CD8-positive, alpha-beta memory T cell (primary cell): ENCODE results near the gene DUOX1. TPM values are rescaled to one million over a fixed set of nuclear protein-coding genes. Genes with fewer than 3 reads are reported as not detected.

Source experiments
- CTCF ChIA-PET: fragments of 350-600 bp; sonication (Branson Sonifier 250); formaldehyde crosslinking; loops from one replicate; lab custom pipeline; 2021; ENCODE audit warnings: antibody characterized with exemption; lab: Charles Lee
- POLR2A ChIA-PET: fragments of 350-600 bp; sonication (Branson Sonifier 250); formaldehyde crosslinking; loops from one replicate; lab custom pipeline; 2021; ENCODE audit warnings: antibody characterized with exemption; lab: Charles Lee
- DNase-seq, 5 donors: peaks; one replicate each; pipeline versions ENCODE4 v3.0.0 to v3.0.0-alpha.2; 2020 to 2022; ENCODE audit warnings: mixed read lengths in 1 of 5
- H3K27ac ChIP-seq: one replicate; pipeline ENCODE4 v1.7.0; 2013; ENCODE audit warnings: low read depth, mild to moderate bottlenecking, low read length, moderate library complexity
- H3K27me3 ChIP-seq: 2 replicates; pipeline ENCODE4 v1.7.0; 2013; ENCODE audit warnings: low read length, mild to moderate bottlenecking; ENCODE audit not compliant: insufficient read depth, poor library complexity, severe bottlenecking
- H3K36me3 ChIP-seq: 2 replicates; pipeline ENCODE4 v1.7.0; 2013; ENCODE audit warnings: mild to moderate bottlenecking, low read length, moderate library complexity; ENCODE audit not compliant: insufficient read depth
- H3K4me1 ChIP-seq: 2 replicates; pipeline ENCODE4 v1.7.0; 2013; ENCODE audit warnings: mild to moderate bottlenecking, low read length, moderate library complexity; ENCODE audit not compliant: insufficient read depth
- H3K4me3 ChIP-seq: 2 replicates; pipeline ENCODE4 v1.7.0; 2013; ENCODE audit warnings: mild to moderate bottlenecking, low read length
- H3K9me3 ChIP-seq: 2 replicates; pipeline ENCODE4 v1.7.0; 2013; ENCODE audit warnings: mild to moderate bottlenecking, low read length
- H3K27ac Mint-ChIP-seq, 8 donors: one replicate each; pipeline ENCODE4 v1.8.0; 2020 to 2021; ENCODE audit warnings: mixed read lengths in 8 of 8, mild to moderate bottlenecking in 6 of 8, inconsistent platforms in 3 of 8, moderate library complexity in 3 of 8
- H3K27me3 Mint-ChIP-seq, 2 donors: one replicate each; pipeline ENCODE4 v1.8.0; 2020 to 2021; ENCODE audit warnings: mixed read lengths in 2 of 2, mild to moderate bottlenecking in 1 of 2, moderate library complexity in 1 of 2
- H3K36me3 Mint-ChIP-seq, 3 donors: one replicate each; pipeline ENCODE4 v1.8.0; 2020 to 2021; ENCODE audit warnings: mixed read lengths in 3 of 3, inconsistent platforms in 1 of 3, mild to moderate bottlenecking in 1 of 3
- H3K4me1 Mint-ChIP-seq, 3 donors: one replicate each; pipeline ENCODE4 v1.8.0; 2020 to 2021; ENCODE audit warnings: mixed read lengths in 3 of 3, inconsistent platforms in 1 of 3, mild to moderate bottlenecking in 1 of 3
- H3K4me3 Mint-ChIP-seq, 7 donors: one replicate each; pipeline ENCODE4 v1.8.0; 2020 to 2021; ENCODE audit warnings: mixed read lengths in 7 of 7, mild to moderate bottlenecking in 6 of 7, moderate library complexity in 4 of 7, inconsistent platforms in 2 of 7
- H3K9me3 Mint-ChIP-seq, 5 donors: one replicate each; pipeline ENCODE4 v1.8.0; 2020 to 2022; ENCODE audit warnings: mixed read lengths in 5 of 5, mild to moderate bottlenecking in 3 of 5, moderate library complexity in 2 of 5, inconsistent platforms in 1 of 5
- polyA plus RNA-seq: library from polyadenylated mRNA; unstranded; fragments of 300-500 nt; fragmentation: Illumina TruSeq; gene quantifications from one replicate; pipeline ENCODE4 v1.2.3, GENCODE V29; 2021
- total RNA-seq, 2 experiments: library from RNA; stranded (reverse); gene quantifications; one replicate each; pipeline ENCODE4 v1.2.3, GENCODE V29; 2021

DUOX1 gene
- total and polyA plus RNA-seq, 3 experiments from 2014 or later, result 0.11 to 1.2 TPM; not detected in 1

- no peak for DNase-seq
- Mint-ChIP-seq H3K27me3 (peaks cover 0 to 2% of the 10 kb centered on the region in 2 donors), H3K27ac (no peak overlapping the region), H3K4me1 (peaks cover 0 to 3% (median 0%) of the 10 kb centered on the region in 3 donors), H3K36me3 (peaks cover 0 to 20% (median 1%) of the 10 kb centered on the region in 3 donors), H3K9me3 (no peaks in the 10 kb centered on the region), H3K4me3 (no peak overlapping the region)
- Histone ChIP-seq H3K4me1 (no peaks in the 10 kb centered on the region), H3K9me3 (no peaks in the 10 kb centered on the region), H3K36me3 (no peaks in the 10 kb centered on the region), H3K4me3 (no peak overlapping the region), H3K27ac (no peak overlapping the region), H3K27me3 (no peaks in the 10 kb centered on the region)
- ChIA-PET POLR2A (no interaction called here), CTCF (no interaction called here)
These were observed 22.4 kb downstream of the DUOX1 start for GRCh38 chr15:45151998-45152828.

GRCh38 chr15:45155739-45156138, 25.9 kb downstream of the DUOX1 start:
- Mint-ChIP-seq H3K4me1 (peaks cover 5 to 12% (median 9%) of the 10 kb centered on the region in 3 donors), H3K27ac (peak overlapping the region in 1 of 8 donors; percentile 1), H3K36me3 (peaks cover 0 to 28% (median 10%) of the 10 kb centered on the region in 3 donors), H3K9me3 (no peaks in the 10 kb centered on the region), H3K4me3 (no peak overlapping the region), H3K27me3 (peaks cover 0 to 2% of the 10 kb centered on the region in 2 donors)
- ChIA-PET POLR2A (no interaction called here), CTCF (interaction anchor here (1.0 kb wide), 1 partner anchor 12 kb away, joined by 4 read pairs; no protein-coding TSS in a partner anchor)
- Histone ChIP-seq H3K9me3 (no peaks in the 10 kb centered on the region), H3K27ac (no peak overlapping the region), H3K36me3 (no peaks in the 10 kb centered on the region), H3K4me3 (no peak overlapping the region), H3K27me3 (no peaks in the 10 kb centered on the region), H3K4me1 (no peaks in the 10 kb centered on the region)
- no peak for DNase-seq

- DNase-seq, result no peak
- no peak overlapping the region for H3K4me3 ChIP-seq
- no peaks in the 10 kb centered on the region for H3K36me3 ChIP-seq
- H3K27me3 Mint-ChIP-seq, result peaks cover 0 to 2% of the 10 kb centered on the region in 2 donors
- no peaks in the 10 kb centered on the region for H3K9me3 ChIP-seq
- H3K36me3 Mint-ChIP-seq, result peaks cover 0 to 19% (median 10%) of the 10 kb centered on the region in 3 donors
- H3K27ac ChIP-seq, result no peak overlapping the region
- H3K27ac Mint-ChIP-seq, result no peak overlapping the region
- H3K4me3 Mint-ChIP-seq, result no peak overlapping the region
- no peaks in the 10 kb centered on the region for H3K9me3 Mint-ChIP-seq
- ChIA-PET CTCF (no interaction called here), POLR2A (no interaction called here)
- H3K27me3 ChIP-seq, result no peaks in the 10 kb centered on the region
- peaks cover 5 to 12% (median 9%) of the 10 kb centered on the region in 3 donors for H3K4me1 Mint-ChIP-seq
- H3K4me1 ChIP-seq, result no peaks in the 10 kb centered on the region
These were observed 27.1 kb downstream of the DUOX1 start for GRCh38 chr15:45156744-45157455.

- peak overlapping the region in 1 of 7 donors; percentile 73 for H3K4me3 Mint-ChIP-seq
- POLR2A ChIA-PET, result interaction anchor here (1.0 kb wide), 1 partner anchor 9 kb away, joined by 4 read pairs; no protein-coding TSS in a partner anchor
- no peaks in the 10 kb centered on the region for H3K9me3 Mint-ChIP-seq
- Histone ChIP-seq H3K4me1 (no peaks in the 10 kb centered on the region), H3K9me3 (no peaks in the 10 kb centered on the region), H3K36me3 (no peaks in the 10 kb centered on the region), H3K27me3 (no peaks in the 10 kb centered on the region), H3K27ac (no peak overlapping the region), H3K4me3 (no peak overlapping the region)
- CTCF ChIA-PET, result interaction anchor here (1.8 kb wide), 1 partner anchor 9 kb away, joined by 6 read pairs; no protein-coding TSS in a partner anchor
- peaks cover 0 to 11% (median 10%) of the 10 kb centered on the region in 3 donors for H3K36me3 Mint-ChIP-seq
- H3K27me3 Mint-ChIP-seq, result peaks cover 0 to 2% of the 10 kb centered on the region in 2 donors
- peaks cover 7 to 14% (median 9%) of the 10 kb centered on the region in 3 donors for H3K4me1 Mint-ChIP-seq
- H3K27ac Mint-ChIP-seq, result no peak overlapping the region
- DNase-seq, result no peak
These were observed 28.2 kb downstream of the DUOX1 start for GRCh38 chr15:45157974-45158373.

GRCh38 chr15:45161666-45162065, 31.9 kb downstream of the DUOX1 start:
- Mint-ChIP-seq H3K27ac (no peak overlapping the region), H3K9me3 (no peaks in the 10 kb centered on the region)
- POLR2A ChIA-PET, result no interaction called here

GRCh38 chr15:45162771-45163507, 33.1 kb downstream of the DUOX1 start:
- peak; percentile 42 to 71 (median 47) for DNase-seq
- CTCF ChIA-PET, result interaction anchor here (0.7 to 3.4 kb wide), 20 partner anchors 9 to 451 kb away, joined by 3 to 19 read pairs (median 6); a partner anchor contains a TSS
- Histone ChIP-seq H3K27me3 (no peaks in the 10 kb centered on the region), H3K27ac (no peak overlapping the region), H3K36me3 (no peaks in the 10 kb centered on the region), H3K4me3 (no peak overlapping the region), H3K4me1 (peaks cover 15% of the 10 kb centered on the region), H3K9me3 (no peaks in the 10 kb centered on the region)
- H3K9me3 Mint-ChIP-seq, result no peaks in the 10 kb centered on the region
- no peaks in the 10 kb centered on the region for H3K27me3 Mint-ChIP-seq
- H3K27ac Mint-ChIP-seq, result peak overlapping the region in 1 of 8 donors; percentile 44
- POLR2A ChIA-PET, result interaction anchor here (1.0 to 1.3 kb wide), 2 partner anchors 35 to 38 kb away, joined by 4 to 6 read pairs; no protein-coding TSS in a partner anchor
- peaks cover 17 to 31% (median 26%) of the 10 kb centered on the region in 3 donors for H3K4me1 Mint-ChIP-seq
- peak overlapping the region in 1 of 7 donors; percentile 12 for H3K4me3 Mint-ChIP-seq
- H3K36me3 Mint-ChIP-seq, result peaks cover 0 to 9% (median 8%) of the 10 kb centered on the region in 3 donors

More at GRCh38 chr15:45161666-45162065, 31.9 kb downstream of the DUOX1 start:
- no peaks in the 10 kb centered on the region for H3K9me3 ChIP-seq
- H3K4me1 Mint-ChIP-seq, result peaks cover 21 to 31% (median 26%) of the 10 kb centered on the region in 3 donors
- H3K27me3 ChIP-seq, result no peaks in the 10 kb centered on the region
- peaks cover 15% of the 10 kb centered on the region for H3K4me1 ChIP-seq
- H3K36me3 Mint-ChIP-seq, result peaks cover 0 to 10% (median 9%) of the 10 kb centered on the region in 3 donors
- no peak overlapping the region for H3K4me3 Mint-ChIP-seq
- no peak overlapping the region for H3K4me3 ChIP-seq
- DNase-seq, result no peak
- no peaks in the 10 kb centered on the region for H3K36me3 ChIP-seq
- H3K27me3 Mint-ChIP-seq, result peaks cover 0 to 1% of the 10 kb centered on the region in 2 donors
- no peak overlapping the region for H3K27ac ChIP-seq
- CTCF ChIA-PET, result interaction anchor here (1.4 to 2.8 kb wide), 3 partner anchors 18 to 115 kb away, joined by 3 to 13 read pairs (median 6); no protein-coding TSS in a partner anchor

GRCh38 chr15:45163508-45163856, 33.7 kb downstream of the DUOX1 start:
- Histone ChIP-seq H3K4me1 (peaks cover 15% of the 10 kb centered on the region), H3K9me3 (no peaks in the 10 kb centered on the region), H3K27ac (no peak overlapping the region), H3K27me3 (no peaks in the 10 kb centered on the region), H3K36me3 (no peaks in the 10 kb centered on the region), H3K4me3 (no peak overlapping the region)
- Mint-ChIP-seq H3K4me1 (peaks cover 16 to 31% (median 23%) of the 10 kb centered on the region in 3 donors), H3K4me3 (peak overlapping the region in 2 of 7 donors; percentile 27 to 34), H3K36me3 (peaks cover 0 to 8% (median 8%) of the 10 kb centered on the region in 3 donors), H3K9me3 (no peaks in the 10 kb centered on the region), H3K27me3 (no peaks in the 10 kb centered on the region), H3K27ac (peak overlapping the region in 2 of 8 donors; percentile 5 to 63)
- CTCF ChIA-PET, result interaction anchor here (0.7 to 3.4 kb wide), 17 partner anchors 9 to 450 kb away, joined by 3 to 19 read pairs (median 8); a partner anchor contains a TSS
- no peak for DNase-seq
- POLR2A ChIA-PET, result interaction anchor here (1.0 to 1.3 kb wide), 2 partner anchors 35 to 37 kb away, joined by 4 to 6 read pairs; no protein-coding TSS in a partner anchor
